ENCODE data around the gene OR2T5.
"Not testable (repeated sequence)": the region's sequence is repeated elsewhere in the genome, so short reads cannot be mapped to it uniquely, and the experiment has no call there.

The OR2T5 gene, protein sequence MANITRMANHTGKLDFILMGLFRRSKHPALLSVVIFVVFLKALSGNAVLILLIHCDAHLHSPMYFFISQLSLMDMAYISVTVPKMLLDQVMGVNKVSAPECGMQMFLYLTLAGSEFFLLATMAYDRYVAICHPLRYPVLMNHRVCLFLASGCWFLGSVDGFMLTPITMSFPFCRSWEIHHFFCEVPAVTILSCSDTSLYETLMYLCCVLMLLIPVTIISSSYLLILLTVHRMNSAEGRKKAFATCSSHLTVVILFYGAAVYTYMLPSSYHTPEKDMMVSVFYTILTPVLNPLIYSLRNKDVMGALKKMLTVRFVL

GRCh38 chr1:248488289-248488688 is at the start of gene OR2T5:
Gene OR2T5 (plus strand): TSS chr1:248488589. CDS start chr1:248488589, 0 bp downstream.
- DNase-seq (ENCODE audit: extremely low spot score); POLR2A ChIA-PET; CTCF ChIA-PET: not testable (repeated sequence)

DNA sequence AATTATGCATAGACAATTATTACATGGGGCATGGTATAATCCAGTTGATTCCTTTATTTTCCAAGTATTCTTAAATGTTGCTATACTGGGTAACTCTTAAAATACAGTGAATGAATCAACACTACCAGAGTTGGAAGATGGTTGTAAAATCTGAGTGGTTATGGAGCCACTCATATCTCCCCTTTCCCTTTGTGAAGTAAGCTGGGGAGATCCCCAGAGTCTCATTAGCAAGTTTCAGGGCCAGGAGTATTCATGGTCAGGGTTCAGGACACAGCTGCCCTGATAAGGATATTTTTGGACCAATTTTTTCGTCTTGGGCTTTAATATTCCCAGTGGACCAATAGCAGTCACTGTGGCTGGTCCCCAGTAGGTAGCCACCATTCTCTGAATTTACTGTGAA is 49.7 kb upstream of the OR2T5 start:
- DNase-seq (ENCODE audit: extremely low spot score); POLR2A ChIA-PET; CTCF ChIA-PET: not testable (repeated sequence)

DNA sequence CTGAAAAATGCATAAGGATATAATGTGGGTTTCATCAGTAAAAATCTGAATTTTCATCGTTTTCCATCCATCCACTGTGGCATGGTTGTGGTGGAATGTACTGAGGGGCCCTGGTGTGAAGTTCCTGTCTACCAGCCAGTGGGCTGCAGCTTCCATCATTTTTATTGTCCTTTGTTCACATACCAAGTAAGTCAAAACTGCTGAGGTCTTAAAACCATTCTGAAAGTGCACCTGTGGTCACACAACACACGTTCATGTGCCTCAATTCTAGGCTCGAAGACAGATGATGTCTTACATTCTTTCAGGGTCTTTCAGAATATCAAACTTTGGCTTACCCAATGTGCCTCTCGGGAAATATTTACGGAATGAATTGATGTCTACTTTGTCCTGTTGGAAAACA is 49.1 kb upstream of the OR2T5 start:
- POLR2A ChIA-PET; CTCF ChIA-PET; DNase-seq (ENCODE audit: extremely low spot score): not testable (repeated sequence)

DNA sequence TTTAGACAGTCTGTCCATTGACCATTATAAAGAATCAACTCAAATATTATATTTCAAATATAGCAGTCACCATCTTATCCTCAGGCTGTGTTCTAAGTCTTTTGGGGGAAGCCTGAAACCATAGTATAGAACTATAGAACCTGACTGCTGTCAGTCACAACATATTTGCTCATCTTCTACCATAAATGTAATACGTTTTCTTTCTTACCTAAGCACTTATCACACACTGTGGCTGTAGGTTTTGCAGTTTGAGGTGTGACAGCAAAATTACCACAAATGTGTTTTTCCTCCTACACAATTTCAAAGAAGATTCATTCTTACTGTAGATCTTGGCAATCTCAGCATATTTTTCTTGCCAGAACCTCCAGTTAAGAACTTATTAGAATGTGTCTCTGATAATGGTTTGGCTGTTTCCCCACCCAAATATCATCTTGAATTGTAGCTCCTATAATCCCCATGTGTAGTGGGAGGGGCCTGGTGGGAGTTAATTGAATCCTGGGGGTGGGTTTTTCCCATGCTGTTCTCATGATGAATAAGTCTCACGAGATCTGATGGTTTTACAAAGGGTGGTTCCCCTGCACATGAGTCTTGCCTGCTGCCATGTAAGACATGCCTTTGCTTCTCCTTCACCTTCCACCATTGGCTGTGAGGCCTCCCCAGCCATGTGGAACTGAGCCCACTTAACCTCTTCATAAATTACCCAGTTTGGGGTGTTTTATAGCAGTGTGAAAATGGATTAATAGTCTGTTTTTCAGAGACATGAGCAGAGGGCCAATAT is 45.7 kb upstream of the OR2T5 start:
- CTCF ChIA-PET; POLR2A ChIA-PET; DNase-seq (ENCODE audit: extremely low spot score): not testable (repeated sequence)

- CTCF ChIA-PET; POLR2A ChIA-PET; DNase-seq (ENCODE audit: extremely low spot score): not testable (repeated sequence)
Measured at GRCh38 chr1:248444603-248445002, 43.8 kb upstream of the OR2T5 start.

DNA sequence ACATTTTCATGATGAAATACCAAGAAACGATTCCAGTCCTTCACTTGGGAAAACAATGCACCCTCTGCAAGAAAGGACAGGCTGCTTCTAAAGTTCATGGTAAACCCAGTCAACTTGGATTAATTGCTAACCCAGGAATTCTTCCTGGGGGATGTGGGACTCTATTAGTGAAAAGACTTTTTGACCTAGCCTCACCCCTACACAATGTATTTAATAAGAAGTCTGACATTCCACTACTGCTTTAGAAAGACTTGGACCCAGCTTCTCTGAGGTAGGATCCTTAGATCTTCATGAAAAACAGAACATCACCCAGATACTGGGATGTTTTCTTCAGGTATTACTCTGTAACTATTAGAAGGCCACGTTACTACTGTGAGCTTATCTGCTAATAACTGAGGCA is 43.0 kb upstream of the OR2T5 start, which contains the start of gene OR2T2:
Gene OR2T2, plus strand, starts transcription at position 239 of the 400 bp plus-strand sequence. CDS start 7,161 bp downstream, outside the sequence.
- CTCF ChIA-PET; POLR2A ChIA-PET; DNase-seq (ENCODE audit: extremely low spot score): not testable (repeated sequence)

DNA sequence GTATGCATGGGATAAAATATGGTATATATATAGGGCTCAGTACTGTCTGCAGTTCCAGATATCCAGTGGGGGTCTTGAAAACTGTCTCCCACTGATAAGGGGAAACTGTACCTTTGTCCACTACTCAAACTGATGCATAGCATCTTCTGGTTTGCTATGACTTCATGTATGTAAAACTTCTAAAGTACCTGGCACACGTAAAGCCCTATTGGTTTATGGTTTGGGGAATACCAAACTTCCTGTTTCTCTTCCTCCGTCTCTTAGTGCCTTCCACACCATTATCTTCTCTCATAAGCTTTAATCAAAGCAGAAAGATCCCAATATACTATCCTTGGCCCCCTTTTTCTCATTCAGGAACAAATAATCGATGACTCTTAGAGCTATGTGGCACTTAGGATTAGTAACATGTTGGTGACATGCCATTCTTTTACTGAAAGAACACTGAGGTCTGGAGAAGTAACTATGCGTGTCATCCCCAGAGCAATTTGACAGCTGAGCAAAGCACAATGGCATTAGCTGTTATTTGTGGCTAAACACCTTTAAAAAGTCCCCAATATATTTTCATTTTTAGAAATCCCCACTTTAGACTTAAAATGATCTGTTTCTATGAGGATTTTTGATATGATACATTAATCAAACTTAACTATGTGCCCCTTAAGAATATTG is 39.8 kb upstream of the OR2T5 start:
- DNase-seq (ENCODE audit: extremely low spot score); CTCF ChIA-PET; POLR2A ChIA-PET: not testable (repeated sequence)

- POLR2A ChIA-PET; DNase-seq (ENCODE audit: extremely low spot score); CTCF ChIA-PET: not testable (repeated sequence)
Measured at GRCh38 chr1:248449821-248450465, 38.4 kb upstream of the OR2T5 start.

DNA sequence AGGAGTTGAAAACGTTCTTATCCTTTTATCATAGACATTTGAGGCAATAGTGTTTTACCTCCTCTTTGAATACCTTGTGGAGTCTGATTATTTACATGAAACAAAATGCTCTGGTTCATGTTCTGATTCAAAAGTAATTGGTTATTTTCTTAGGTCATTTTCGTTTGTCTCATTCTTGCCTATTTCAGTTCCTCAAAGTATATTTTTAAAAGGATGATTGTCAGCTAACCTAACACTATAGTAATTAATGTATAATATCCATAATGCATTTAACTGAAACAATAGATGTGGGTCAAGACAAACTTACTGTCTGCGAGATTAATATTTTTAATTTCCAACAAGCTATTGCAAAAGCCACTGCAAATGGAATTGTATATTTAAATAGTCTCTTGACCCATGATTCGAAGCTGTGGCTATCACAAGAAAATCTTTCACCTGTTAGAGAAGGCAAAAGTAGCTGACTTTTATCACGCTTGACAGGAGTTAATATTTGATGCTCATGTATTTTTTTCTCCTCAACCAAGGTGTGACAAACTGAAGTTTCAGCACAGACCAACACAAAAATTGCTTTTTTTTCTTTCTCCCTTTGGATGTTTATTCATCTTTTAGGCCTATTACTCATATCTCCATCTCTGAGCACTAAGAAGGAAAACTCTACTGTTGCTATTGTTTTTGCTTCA is 37.8 kb upstream of the OR2T5 start:
- POLR2A ChIA-PET; DNase-seq (ENCODE audit: extremely low spot score); CTCF ChIA-PET: not testable (repeated sequence)

GRCh38 chr1:248453619-248454018 is 34.8 kb upstream of the OR2T5 start:
- CTCF ChIA-PET; POLR2A ChIA-PET; DNase-seq (ENCODE audit: extremely low spot score): not testable (repeated sequence)

DNA sequence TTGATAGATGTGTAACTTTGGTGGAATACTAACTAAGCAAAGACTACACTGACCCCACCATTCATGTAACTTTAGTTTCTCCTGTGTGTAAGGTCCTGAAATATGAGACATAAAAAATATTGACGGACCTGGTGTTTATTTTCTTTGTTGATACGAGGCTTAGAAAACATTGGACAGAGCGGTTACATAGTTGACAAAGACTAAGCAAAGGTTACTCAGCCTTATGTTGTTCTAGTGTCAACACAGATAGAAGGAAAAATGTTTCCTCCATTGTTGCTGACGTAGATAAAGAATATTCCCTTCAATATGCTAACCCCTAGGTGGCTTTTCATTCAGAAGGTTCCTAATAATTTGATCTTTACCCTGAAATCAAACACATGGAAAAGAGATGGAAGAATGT is 33.3 kb upstream of the OR2T5 start:
- CTCF ChIA-PET: not testable (repeated sequence)

GRCh38 chr1:248456635-248457034 is 31.8 kb upstream of the OR2T5 start:
- CTCF ChIA-PET; DNase-seq (ENCODE audit: extremely low spot score); POLR2A ChIA-PET: not testable (repeated sequence)

More for the DNA sequence above, 33.3 kb upstream of the OR2T5 start:
- POLR2A ChIA-PET; DNase-seq (ENCODE audit: extremely low spot score): not testable (repeated sequence)

DNA sequence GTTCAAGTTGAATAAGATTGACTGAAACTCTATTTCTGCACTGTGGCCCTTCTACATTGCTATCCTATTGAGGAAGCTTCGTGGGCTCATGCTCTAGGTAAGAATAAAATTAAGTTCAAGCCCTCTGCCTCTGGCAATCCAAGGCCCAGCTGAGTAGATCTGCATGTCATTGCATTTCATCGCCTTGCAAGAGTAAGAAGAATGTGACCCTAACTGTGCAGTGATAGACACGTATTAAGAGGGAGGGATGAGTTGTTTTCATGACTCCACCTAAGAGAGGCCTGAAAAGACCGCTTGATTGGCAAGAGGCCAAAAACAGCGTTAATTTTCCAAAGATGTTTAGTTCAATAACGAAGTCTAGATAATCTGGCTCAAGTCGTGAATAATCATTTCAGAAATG is 29.3 kb upstream of the OR2T5 start:
- DNase-seq (ENCODE audit: extremely low spot score); CTCF ChIA-PET; POLR2A ChIA-PET: not testable (repeated sequence)
